RCC 7860 (cell line): ENCODE results near the gene LDLRAD4.

Experiments used
- DNase-seq: peaks from one replicate; pipeline ENCODE4 v3.0.0-alpha.2; 2015; ENCODE audit warnings: low spot score
- FAIRE-seq: peaks from 2 replicates; lab custom pipeline; 2012; peaks lifted over from hg19 to GRCh38; lab: Jason Lieb, UNC

LDLRAD4 gene

DNA sequence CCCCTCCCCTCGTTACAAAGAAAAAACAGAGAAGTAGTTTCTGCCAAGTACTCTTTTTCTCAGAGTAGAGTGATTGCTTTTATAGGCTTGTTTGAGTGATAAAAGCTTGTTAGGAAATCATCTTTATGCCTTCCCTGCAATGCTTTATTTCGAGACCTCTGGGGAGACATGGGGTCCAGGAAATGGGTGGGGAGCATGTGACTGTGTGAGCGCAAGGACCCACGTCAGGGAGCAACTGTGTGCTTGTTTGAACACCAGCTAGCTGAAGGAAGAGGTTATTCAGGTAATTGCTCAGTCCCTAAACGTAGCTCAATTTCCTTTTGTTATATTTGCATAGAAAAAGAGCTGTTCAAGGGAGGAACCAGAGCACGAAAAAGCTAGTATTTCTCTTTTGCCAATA, 320.5 kb downstream of the LDLRAD4 start:
- FAIRE-seq, result no peak
- DNase-seq, result no peak

- FAIRE-seq (no peak), DNase-seq (no peak)
Measured at GRCh38 chr18:13539843-13540476, 321.4 kb downstream of the LDLRAD4 start.

DNA sequence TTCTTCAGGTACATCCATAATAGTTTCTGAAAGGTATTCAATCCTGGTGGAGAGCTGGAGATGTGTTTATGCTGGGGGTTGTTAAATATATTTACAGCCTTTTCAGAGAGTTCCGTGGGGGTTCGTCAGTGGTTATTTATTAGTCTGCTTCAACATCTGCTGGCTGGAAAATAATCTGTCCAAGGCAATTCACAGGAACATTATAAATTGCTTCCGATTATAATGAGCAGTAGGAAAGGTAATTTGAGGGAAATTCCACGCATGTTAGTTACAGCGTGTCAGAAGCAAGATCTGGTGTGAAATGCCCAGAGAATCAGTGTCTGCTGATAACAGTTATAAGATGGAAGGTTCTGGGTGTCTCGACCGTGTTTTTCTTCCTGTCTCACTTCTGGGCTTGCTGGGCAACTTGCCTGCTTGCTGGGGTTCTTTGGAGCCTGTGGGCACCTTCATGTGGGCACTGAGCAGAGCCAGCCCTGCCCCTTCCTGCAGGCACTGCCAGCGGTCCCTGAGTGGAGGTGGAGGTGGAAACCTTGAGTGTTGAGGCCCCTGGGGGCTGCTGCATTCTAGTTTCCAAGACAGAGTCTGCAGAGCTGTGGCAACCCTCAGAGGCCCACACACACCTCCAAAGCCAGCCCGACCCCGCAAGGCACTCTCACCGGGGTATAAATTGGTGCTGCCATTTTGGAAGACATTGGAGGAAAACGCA, 322.1 kb downstream of the LDLRAD4 start:
- no peak for FAIRE-seq

DNA sequence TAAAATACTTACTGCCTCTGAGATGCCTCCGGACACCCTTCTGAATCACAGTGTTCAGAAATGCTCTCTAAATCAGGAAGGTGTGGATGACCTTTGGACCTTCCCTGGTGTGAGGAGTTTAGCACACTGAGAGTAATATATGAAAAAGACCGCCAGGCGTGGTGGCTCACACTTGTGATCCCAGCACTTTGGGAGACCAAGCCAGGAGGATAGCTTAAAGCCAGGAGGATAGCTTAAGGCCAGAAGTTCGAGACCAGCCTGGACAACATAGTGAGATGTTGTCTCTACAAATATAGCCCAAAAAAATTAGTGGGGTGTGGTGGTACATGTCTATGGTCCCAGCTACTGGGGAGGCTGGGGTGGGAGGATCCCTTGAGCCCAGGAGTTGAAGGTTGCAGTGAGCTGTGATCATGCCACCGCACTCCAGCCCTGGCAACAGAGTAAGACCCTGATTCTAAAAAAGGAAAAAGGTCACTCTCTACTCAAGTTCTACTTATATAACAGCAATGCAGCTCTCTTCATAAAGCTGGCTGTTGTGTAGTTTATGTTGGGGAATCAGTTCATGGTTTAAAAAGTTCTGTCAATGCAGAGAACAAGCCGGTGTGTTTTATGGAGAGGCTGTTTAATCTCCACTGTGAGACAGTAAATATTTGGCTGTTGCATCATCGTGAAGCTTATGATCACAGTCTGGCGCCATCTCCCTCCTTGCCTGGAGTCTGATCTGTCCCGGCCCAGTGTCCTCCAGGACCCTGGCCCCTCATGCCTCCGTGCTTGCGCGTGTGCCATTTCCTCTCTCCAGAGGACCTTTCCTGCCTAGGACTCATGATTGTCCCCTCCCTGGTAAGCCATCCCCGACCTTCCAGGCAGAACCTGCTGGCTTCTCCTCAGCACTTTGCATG, 323.3 kb downstream of the LDLRAD4 start:
- FAIRE-seq, result no peak

More for the DNA sequence above, 322.1 kb downstream of the LDLRAD4 start:
- DNase-seq, result no peak

DNA sequence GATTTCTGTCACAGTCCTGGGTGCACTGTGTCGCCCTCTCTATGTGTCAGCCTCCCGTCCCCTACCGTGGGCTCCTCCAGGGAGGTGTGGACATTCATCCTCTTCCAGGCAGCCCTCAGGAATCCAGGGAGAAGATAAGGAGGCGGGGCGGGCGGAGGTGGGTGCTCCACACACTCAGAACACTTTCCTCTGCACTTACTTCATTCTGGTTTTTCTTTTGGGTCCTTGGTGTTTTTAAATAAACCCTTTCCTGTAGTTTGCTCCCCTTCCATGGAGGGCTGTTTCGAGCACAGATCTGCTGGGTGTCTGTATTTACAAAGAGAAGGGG, 323.9 kb downstream of the LDLRAD4 start:
- FAIRE-seq, result no peak
- DNase-seq, result no peak

More for the DNA sequence above, 323.3 kb downstream of the LDLRAD4 start:
- no peak for DNase-seq

GRCh38 chr18:13543144-13543543, 324.6 kb downstream of the LDLRAD4 start:
- FAIRE-seq (no peak), DNase-seq (no peak)

- DNase-seq, result no peak
- no peak for FAIRE-seq
Measured at GRCh38 chr18:13543811-13544732, 325.5 kb downstream of the LDLRAD4 start.

GRCh38 chr18:13544953-13545352, 326.4 kb downstream of the LDLRAD4 start:
- DNase-seq, result no peak
- no peak for FAIRE-seq

GRCh38 chr18:13545514-13545913, 327.0 kb downstream of the LDLRAD4 start:
- FAIRE-seq (no peak), DNase-seq (no peak)

DNA sequence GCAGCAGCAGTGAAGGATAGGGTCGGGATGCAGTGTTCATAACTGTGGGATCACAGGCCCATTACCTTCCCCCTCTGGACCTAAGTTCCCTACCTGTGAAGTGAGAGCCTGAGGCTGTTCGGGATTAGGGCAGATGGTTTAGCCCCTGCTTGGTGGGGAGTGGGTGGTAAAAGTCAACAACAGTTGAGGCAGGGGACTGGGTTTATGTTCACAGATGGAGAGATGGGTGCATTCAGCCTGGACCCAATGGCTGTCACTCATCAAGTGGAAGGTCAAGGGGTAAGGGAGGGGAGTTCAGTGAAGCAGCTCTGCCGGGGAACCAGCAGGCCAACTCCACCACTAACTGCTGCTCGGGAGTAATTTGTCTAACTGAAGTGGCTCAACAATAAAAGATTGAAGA, 327.4 kb downstream of the LDLRAD4 start:
- FAIRE-seq, result no peak

GRCh38 chr18:13546638-13547037, 328.1 kb downstream of the LDLRAD4 start:
- FAIRE-seq (no peak), DNase-seq (no peak)

More for the DNA sequence above, 327.4 kb downstream of the LDLRAD4 start:
- no peak for DNase-seq

GRCh38 chr18:13547347-13547746, 328.8 kb downstream of the LDLRAD4 start:
- DNase-seq, result no peak
- FAIRE-seq, result no peak

DNA sequence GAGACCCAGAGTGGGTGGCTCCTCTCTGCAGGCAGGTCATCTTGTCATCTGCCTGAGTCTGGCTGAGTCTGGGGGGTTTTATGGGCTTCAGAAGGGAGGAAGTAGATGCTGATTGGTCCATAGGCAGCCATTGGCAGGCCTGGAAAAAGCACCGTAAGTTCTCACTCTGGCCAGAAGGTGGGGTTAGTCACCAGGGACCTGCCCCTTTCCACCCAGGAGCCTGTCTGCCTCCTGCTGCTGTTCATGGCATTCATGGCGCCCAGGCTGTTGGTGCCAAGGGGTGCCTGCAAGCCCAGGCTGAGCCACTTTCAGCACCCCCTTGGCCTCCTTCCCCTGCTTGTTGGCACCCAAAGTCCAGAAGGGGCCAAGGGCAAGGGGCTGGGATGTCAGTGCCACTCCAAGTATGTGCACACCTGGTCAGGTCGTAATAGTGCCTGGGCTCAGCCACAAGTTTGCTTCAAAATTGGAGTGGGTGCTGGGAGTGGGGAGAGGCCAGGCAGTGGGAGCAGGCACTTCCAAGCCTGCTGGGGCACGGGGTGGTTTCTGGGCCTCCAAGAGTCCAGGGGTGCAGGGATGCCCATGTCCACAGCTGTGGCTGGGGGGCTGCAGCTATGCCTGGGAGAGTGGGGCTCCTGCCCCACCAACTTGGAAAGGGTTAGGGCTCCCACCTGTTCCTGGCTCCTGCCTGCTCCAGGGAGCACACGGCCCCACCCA, 329.7 kb downstream of the LDLRAD4 start:
- FAIRE-seq (no peak), DNase-seq (no peak)

GRCh38 chr18:13548966-13549879, 330.7 kb downstream of the LDLRAD4 start:
- FAIRE-seq, result no peak
- DNase-seq, result no peak

- DNase-seq (no peak), FAIRE-seq (no peak)
Measured at GRCh38 chr18:13549880-13550232, 331.3 kb downstream of the LDLRAD4 start.

DNA sequence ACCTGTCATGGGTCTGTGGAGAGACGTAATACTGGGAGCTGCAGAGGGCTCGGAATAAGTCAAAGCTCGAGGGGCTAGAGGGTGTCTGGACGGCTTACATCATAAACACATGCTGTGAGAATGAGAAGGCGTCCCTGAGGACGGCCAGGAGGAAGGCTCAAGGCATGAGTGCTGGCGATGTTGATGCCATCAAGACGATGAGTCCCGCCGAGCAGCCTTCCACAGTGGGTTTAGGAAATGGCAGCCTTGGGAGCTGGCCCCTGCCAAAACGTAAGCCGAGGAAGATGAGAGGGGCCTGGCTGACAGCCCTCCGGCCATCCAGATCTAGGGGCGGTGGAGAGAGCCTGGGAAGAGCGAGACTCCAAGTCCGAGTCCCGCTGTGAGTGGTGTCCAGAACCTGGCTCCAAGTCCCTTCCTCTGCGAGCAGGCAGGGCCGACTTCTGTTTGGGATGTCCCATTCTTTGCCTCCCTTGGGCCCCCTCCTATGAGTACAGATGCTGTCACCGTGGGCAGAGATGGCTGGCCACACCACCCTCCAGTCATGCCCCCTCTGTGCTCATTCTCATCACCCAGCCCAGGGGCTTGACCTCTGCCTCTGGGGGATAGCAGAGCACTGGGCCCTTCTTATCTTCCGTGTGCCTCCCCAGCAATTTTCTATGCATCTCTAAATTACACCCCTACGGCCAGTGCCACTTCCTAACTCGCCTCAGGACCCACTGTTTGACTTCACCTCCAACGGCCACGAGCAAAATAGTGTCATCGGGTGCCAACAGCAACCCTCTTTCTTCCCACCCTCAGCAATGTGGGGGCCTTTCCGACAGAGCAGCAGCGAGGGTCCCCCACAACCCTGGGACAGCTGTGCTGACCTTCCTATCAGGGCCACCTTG, 332.1 kb downstream of the LDLRAD4 start:
- DNase-seq, result no peak
- FAIRE-seq, result no peak

DNA sequence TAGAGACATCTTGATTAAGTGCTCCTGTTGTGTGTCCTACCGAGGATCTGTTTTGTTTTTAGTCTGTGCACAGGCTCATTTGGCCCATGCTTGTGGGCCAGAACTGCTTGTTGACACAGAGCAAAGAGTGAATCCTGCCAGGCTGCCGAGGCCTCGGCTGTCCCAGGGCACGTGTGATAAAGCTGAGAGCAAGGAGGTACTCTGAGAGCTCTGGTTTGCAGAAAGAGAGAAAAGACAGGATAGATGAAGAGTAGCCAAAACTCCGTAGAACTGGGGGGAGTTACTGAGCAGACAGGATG, 332.7 kb downstream of the LDLRAD4 start:
- no peak for DNase-seq
- no peak for FAIRE-seq
